ENCODE data around the gene CALN1.
"Not testable (repeated sequence)": the region's sequence is repeated elsewhere in the genome, so short reads cannot be mapped to it uniquely, and the experiment has no call there.

CALN1 gene

GRCh38 chr7:72080341-72080766 is 331.8 kb downstream of the CALN1 start:
- no peak for DNase-seq

- DNase-seq = peak in 1 of 2 donors; percentile 52
Measured at GRCh38 chr7:72078856-72079255, 333.3 kb downstream of the CALN1 start.

GRCh38 chr7:72078301-72078700 is 333.8 kb downstream of the CALN1 start:
- no peak for DNase-seq

DNA sequence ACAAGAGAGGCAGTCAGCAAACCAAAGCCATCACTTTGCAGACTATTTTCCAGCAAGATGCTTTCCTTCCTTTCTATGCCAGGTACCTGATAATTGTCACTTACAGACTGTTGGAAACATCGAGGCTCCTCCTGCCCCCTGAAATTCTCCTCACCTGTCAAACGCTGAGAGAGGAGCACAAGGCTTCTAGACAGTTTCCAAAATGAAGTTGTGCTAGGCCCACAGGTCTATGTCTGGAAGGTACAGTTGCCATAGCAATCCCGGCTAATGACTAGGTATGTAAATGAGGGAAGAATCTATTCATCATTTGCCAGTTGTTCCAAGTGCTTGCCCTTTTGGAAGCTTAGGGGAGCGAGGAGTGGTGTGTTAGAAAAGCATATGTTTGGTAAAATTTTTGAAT is 334.4 kb downstream of the CALN1 start:
- DNase-seq = no peak

- no peak for DNase-seq
Measured at GRCh38 chr7:72072901-72073300, 339.2 kb downstream of the CALN1 start.

GRCh38 chr7:72069263-72069662 is 342.9 kb downstream of the CALN1 start:
- DNase-seq = no peak

GRCh38 chr7:72065764-72066163 is 346.4 kb downstream of the CALN1 start:
- not testable (repeated sequence) for DNase-seq

- DNase-seq = no peak
Measured at GRCh38 chr7:72064916-72065315, 347.2 kb downstream of the CALN1 start.

DNA sequence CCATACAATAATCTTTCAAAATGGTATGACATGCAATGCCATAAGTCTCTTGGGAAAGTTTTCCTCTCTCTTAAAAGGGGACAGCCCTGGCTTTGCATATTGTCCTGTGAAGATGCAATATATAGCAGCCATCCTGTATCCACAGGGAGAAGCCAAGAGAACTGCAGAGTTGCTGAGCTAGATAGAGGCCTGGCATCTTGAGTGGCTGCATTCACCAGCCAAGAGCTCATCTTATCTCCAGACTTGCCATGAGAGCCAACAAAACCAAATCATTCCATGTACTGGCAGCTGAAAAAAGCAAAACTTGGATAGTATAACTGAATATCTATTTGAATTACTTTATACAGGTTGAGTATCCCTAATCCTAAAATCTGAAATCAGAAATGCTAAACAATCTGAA is 348.8 kb downstream of the CALN1 start:
- DNase-seq = no peak

DNA sequence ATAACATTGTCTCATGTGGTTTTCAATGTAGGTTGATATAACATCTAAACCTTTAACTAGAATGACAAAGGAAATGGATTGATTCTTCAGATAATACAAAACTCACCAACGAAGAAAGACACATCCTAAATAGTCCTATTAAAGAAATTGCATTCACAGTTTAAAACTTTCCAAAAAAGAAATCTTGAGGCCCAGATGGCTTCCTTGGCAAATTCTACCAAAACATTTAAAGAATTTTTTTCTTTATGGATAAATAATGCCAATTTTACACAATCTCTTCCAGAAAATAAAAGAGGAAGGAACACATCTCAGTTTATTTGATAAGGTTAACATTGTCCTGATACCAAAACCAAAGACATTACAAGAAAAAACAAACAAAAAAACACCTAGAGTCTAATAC is 349.5 kb downstream of the CALN1 start:
- no peak for DNase-seq

DNA sequence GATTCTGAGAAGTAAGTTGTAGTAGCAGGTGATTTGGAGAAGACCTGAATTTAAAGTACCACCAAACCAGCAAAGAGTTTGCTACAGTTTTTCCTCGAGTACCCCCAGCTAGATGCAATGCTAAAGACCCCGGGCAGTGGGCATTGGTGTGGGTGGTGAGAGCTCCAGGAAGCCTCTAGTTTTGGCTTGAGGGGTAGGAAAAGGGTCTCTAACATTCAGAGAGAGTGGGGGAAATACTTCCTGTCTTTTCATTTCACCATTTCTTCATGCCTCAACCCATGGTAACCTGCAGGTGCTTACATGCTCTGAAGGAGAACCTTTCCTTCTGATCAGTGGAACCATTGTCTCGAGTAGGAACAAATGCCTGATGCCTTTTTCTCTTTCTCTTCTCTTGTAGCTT is 352.2 kb downstream of the CALN1 start:
- DNase-seq = no peak

DNA sequence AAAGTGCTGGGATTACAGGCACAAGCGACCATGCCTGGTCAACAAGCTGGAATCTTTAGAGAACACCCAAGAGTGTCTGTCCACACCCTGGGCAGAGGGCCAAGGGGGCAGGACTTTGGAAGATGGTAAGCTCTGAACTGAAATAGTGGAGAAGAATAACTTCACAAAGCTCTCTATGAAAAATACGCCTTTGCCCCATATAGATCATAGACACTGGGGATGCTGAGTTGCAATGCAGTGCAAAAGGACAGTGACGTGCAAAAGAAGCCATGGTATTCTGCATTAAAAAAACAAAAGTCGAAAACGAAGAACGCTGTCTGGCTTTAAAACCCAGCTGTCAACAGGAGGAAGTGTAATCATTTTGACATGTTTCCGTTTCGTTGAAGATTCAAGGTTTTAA is 353.6 kb downstream of the CALN1 start:
- DNase-seq = peak in 1 of 2 donors; percentile 46

GRCh38 chr7:72057796-72058195 is 354.3 kb downstream of the CALN1 start:
- DNase-seq = no peak

DNA sequence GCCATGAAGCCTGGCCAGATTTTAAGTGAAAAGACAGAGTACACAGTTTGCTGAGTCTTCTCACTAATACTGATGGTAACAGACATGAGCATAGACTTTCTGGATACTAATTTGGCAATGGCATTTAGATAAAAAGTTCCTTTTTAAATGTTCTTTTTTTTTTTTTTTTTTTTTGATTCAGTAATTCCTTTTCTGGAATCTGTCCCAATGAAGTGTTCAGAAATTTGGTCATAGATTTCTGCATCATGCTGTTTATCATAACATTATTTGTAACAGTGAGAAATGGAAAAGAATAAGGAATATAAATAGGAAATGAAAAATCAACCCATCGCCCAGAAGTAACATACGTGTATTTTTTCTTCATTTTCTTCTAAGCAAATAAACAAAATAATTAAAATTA is 354.9 kb downstream of the CALN1 start:
- no peak for DNase-seq

DNA sequence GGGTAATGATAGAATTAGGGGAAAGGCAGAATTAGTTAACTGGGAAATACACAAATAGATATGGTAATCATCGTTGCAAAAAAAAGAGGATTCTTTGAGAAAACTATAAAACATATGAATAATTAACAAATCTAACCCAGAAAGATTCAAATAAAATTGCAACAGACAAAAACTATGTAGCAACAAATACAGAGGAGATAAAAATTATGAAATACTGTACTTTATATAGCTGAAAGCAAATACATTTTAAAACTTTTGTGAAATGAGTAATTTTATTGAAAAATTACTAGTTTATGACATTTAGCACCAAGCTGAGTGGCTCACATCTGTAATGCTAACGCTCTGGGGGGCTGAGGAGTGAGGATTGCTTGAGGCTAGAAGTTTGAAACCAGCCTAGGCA is 356.7 kb downstream of the CALN1 start:
- DNase-seq = peak; percentile 59 to 60

- peak; percentile 74 to 87 for DNase-seq
Measured at GRCh38 chr7:72053292-72053691, 358.8 kb downstream of the CALN1 start.

GRCh38 chr7:72048420-72048819 is 363.7 kb downstream of the CALN1 start:
- no peak for DNase-seq

GRCh38 chr7:72042855-72043254 is 369.3 kb downstream of the CALN1 start:
- no peak for DNase-seq

DNA sequence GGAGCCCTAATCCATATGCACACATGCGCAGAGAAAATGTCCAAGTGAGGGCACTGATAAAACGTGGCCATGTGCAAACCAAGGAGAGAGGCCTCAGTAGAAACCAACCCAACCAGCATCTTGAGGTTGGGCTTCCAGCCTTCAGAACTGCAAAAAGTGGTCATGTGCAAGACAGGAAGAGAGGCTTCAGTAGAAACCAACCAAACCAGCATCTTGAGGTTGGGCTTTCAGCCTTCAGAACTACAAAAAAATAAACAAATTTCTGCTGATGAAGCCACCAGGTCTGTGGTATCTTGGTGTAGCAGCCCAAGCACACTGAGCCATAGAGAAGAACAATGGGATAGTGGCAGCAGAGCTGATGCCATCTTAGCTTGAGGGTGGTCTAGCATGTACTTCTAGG is 371.5 kb downstream of the CALN1 start:
- DNase-seq = no peak

GRCh38 chr7:72039460-72039859 is 372.7 kb downstream of the CALN1 start:
- no peak for DNase-seq

GRCh38 chr7:72038022-72038732 is 374.0 kb downstream of the CALN1 start:
- DNase-seq = no peak

- DNase-seq = no peak
Measured at GRCh38 chr7:72037516-72037915, 374.6 kb downstream of the CALN1 start.

GRCh38 chr7:72035266-72035665 is 376.9 kb downstream of the CALN1 start:
- peak; percentile 67 to 81 for DNase-seq

GRCh38 chr7:72032934-72033333 is 379.2 kb downstream of the CALN1 start:
- no peak for DNase-seq

DNA sequence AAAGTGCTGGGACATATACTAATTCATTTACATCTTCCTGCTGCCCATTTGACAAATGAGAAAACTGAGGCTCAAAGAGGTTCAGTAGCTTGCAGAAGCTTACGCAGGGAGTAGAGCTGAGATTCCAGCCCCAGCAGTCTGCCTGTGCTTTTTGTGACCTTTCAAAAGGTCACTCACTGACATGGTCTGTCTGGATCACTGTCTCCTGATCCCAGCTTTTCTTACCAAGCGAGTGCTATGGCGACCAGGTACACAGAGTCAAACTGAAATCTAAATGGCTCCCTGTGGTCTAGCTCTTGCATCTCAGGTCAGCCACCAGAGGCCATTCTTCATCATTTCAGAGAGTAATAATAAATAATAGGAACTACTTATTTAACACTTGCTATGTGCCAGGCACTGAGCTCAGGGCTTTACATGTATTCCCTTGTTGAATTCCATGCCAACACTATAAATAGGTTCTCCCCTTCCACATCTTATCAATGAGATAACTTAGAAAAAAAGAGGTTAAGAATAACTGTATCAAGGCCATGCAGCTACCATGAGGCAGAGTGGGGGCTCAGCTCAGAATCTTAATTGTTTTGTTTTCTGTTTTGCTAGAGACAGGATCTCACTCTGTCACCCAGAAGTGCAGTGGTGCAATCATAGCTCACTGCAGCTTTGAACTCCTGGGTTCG is 381.0 kb downstream of the CALN1 start:
- DNase-seq = no peak
